ENCODE measurements around the gene PPARA. TPM values are rescaled to one million over a fixed set of nuclear protein-coding genes. Genes with fewer than 3 reads are reported as not detected.

The PPARA gene
- total and polyA plus RNA-seq, 11 donors, result 21.1 to 96.4 (median 80.4) TPM

DNA sequence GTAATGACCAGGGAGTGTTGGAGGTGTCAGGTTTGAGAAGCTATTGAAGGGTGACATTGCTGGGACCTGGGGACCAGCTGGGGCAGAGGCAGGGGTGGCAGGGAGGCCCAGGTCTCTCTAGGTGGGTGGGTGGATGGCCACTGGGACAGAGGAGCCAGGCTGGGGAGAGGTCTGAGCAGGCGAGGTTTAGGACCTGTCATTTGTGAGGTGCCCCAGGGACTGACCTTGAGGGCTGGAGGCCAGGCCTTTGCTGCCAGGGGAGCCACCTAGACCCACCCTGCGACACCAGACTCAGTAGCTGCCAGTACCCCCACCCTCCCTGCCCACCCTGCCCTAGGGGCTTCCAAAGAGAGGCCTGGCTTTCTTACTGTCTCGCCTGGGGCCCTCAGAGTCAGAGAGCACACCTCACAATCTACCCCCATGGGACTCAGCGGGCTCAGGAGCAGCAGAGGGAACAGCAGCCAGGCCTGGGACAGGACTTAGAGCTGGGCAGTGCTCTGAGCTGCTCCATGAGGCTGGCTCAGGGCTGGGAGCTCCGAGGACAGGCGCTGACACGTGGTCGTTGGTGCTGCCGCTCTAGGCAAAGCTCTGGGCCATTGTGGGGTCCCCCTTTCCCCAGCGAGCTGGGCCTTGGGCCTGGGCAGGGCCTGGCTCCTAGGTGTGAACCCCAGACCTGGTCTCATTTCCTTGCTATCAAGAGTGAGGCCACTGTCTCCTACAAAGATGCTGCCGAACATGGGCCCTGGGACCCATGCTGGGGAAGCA lies 28.6 kb upstream of the PPARA start:
- no peak for DNase-seq

DNA sequence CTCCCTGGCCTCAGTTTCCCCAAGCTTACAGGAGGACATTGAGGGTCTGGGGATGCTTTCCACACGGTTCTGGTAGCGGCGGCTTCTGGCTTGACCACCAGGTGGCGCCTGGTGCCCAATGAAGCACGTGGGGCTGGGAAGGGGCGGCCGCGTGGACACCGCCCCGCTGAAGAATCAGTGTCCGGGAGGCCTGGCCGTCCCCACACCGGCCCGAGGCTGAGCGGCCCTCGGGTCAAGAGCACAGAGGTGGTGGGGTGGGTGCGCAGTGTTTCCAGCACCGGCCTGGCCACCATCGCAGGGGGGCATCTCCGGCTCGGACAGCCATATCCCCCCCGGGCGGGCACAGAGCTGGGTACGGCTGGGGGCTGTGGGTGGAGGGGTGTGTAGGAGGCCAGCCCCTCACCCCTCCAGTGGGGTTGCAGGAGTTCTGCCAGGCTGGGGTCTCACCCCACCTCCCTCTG lies 27.8 kb upstream of the PPARA start:
- H3K4me3 ChIP-seq, result no peak overlapping the region
- ATAC-seq (peak; percentile 50 to 72 (median 60)), DNase-seq (peak; percentile 72 to 92 (median 79))
- H3K4me1 ChIP-seq, result peaks cover 0 to 19% (median 6%) of the 10 kb centered on the region in 12 donors
- H3K9me3 ChIP-seq, result no peaks in the 10 kb centered on the region
- H3K27me3 ChIP-seq, result no peaks in the 10 kb centered on the region
- H3K36me3 ChIP-seq, result no peaks in the 10 kb centered on the region
- H3K27ac ChIP-seq, result no peak overlapping the region
- TF ChIP-seq, protein P1, sequence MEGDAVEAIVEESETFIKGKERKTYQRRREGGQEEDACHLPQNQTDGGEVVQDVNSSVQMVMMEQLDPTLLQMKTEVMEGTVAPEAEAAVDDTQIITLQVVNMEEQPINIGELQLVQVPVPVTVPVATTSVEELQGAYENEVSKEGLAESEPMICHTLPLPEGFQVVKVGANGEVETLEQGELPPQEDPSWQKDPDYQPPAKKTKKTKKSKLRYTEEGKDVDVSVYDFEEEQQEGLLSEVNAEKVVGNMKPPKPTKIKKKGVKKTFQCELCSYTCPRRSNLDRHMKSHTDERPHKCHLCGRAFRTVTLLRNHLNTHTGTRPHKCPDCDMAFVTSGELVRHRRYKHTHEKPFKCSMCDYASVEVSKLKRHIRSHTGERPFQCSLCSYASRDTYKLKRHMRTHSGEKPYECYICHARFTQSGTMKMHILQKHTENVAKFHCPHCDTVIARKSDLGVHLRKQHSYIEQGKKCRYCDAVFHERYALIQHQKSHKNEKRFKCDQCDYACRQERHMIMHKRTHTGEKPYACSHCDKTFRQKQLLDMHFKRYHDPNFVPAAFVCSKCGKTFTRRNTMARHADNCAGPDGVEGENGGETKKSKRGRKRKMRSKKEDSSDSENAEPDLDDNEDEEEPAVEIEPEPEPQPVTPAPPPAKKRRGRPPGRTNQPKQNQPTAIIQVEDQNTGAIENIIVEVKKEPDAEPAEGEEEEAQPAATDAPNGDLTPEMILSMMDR (IDR thresholded peaks at IDR 0.05), result peak; percentile 92 to 99 (median 95)
- no peak for TF ChIP-seq POLR2A (IDR thresholded peaks at IDR 0.05)
- intact Hi-C loops (cut with DNase I), result loop anchor here in 9 of 10 donors (1.0 to 10.0 kb wide), 8 partner anchors 174 to 422 kb away; partner anchors contain the start of genes GTSE1 (in 4 of the 9) and CELSR1 (in 1 of the 9)
- 17 to 67% (median 21%) methylated on average over 3 to 24 of the region's 24 CpGs for WGBS, 4 donors

More for the DNA sequence above, 28.6 kb upstream of the PPARA start:
- H3K4me3 ChIP-seq, result no peak overlapping the region
- H3K36me3 ChIP-seq, result no peaks in the 10 kb centered on the region
- no peak overlapping the region for H3K27ac ChIP-seq
- no peak for TF ChIP-seq POLR2A (IDR thresholded peaks at IDR 0.05)
- TF ChIP-seq, protein P1 (IDR thresholded peaks at IDR 0.05), result no peak
- H3K4me1 ChIP-seq, result peaks cover 0 to 25% (median 8%) of the 10 kb centered on the region in 12 donors
- ATAC-seq, result no peak
- intact Hi-C loops (cut with DNase I), result loop anchor here (1.0 to 10.0 kb wide), 8 partner anchors 175 to 423 kb away; partner anchors contain the start of genes GTSE1 (in 4 of the 10) and CELSR1 (in 1 of the 10)
- no peaks in the 10 kb centered on the region for H3K9me3 ChIP-seq
- WGBS, 4 donors, result 73 to 86% (median 83%) methylated on average over 5 to 11 of the region's 11 CpGs
- H3K27me3 ChIP-seq, result no peaks in the 10 kb centered on the region

DNA sequence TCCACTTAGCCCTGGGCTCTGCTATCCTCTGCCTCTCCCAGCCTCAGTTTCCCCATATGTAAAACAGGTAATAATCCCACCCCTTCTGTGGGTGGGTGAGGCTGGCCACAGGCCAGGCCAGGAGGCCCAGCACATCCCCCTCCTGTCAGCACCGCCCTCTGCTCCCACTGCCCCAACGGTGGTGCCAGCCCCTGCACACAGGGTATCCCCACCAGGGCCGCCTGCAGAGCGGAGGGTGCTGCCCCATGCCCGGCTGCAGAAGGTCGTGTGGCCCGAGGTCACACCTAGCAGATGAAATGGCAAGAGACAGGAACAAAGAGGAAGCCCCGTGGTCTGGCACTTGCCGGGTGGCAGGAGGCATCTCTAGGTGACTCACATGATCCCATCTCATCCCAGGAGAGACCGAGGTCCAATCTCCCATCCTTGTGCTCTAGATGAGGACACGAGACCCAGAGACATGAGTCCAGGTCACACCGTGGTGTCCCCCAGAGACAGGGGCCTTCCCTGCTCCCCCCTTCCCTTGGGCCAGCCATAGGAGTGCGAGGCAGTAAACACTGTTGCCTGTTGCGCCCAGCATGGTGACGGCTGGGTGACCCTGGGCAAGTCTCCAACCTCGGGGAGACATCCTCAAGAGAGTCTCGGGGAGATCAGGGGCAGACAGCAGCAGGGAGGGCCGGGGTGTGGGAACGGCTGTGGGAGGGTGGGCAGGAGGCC lies 27.2 kb upstream of the PPARA start:
- Histone ChIP-seq H3K4me3 (no peak overlapping the region), H3K9me3 (no peaks in the 10 kb centered on the region), H3K27me3 (no peaks in the 10 kb centered on the region), H3K4me1 (peaks cover 0 to 19% (median 6%) of the 10 kb centered on the region in 12 donors), H3K36me3 (no peaks in the 10 kb centered on the region), H3K27ac (no peak overlapping the region)
- no peak for TF ChIP-seq POLR2A (IDR thresholded peaks at IDR 0.05)
- TF ChIP-seq, protein P1 (IDR thresholded peaks at IDR 0.05), result no peak
- no peak for DNase-seq
- no peak for ATAC-seq
- 75 to 84% (median 77%) methylated on average over 10 to 19 of the region's 19 CpGs for WGBS, 4 donors
- intact Hi-C loops (cut with DNase I), result loop anchor here in 9 of 10 donors (1.0 to 10.0 kb wide), 8 partner anchors 173 to 422 kb away; partner anchors contain the start of genes GTSE1 (in 4 of the 9) and CELSR1 (in 1 of the 9)
